A673 (cell line): ENCODE data around the gene IFT172. TPM values are rescaled to one million over a fixed set of nuclear protein-coding genes. Genes with fewer than 3 reads are reported as not detected.
A peak's percentile ranks its signal among the peaks of the same experiment; 100 is the strongest.

Experiments used
- BruUV-seq: library from RNA; stranded (reverse); fragments of 400-500 nt; replicated peaks from 2 replicates; lab custom pipeline; 2021; lab: Mats Ljungman, UMichigan
- CTCF ChIA-PET: fragments of 300-600 bp; sonication (Branson Sonifier 250); formaldehyde crosslinking; loops from one replicate; lab custom pipeline; 2022; ENCODE audit warnings: antibody characterized with exemption; lab: Charles Lee
- POLR2A ChIA-PET: fragments of 300-600 bp; sonication (Branson Sonifier 250); formaldehyde crosslinking; loops from one replicate; lab custom pipeline; 2022; ENCODE audit warnings: antibody characterized with exemption; ENCODE audit not compliant: low non-redundant PET; lab: Charles Lee
- DNase-seq: peaks from one replicate; pipeline ENCODE4 v3.0.0-alpha.2; 2015; ENCODE audit warnings: low spot score
- H3K27ac ChIP-seq: fragments of 200-600 bp; sonication (generic); 2 replicates; pipeline ENCODE4 v1.5.1; 2016; ENCODE audit warnings: mixed run types, low read depth, mild to moderate bottlenecking, mixed read lengths, antibody characterized with exemption, low read length; ENCODE audit not compliant: poor library complexity, severe bottlenecking
- H3K27me3 ChIP-seq: fragments of 200-600 bp; sonication (generic); replicated peaks from 2 replicates; pipeline ENCODE4 v1.6.1; 2017; ENCODE audit warnings: mixed run types, low read depth, mild to moderate bottlenecking, mixed read lengths, antibody characterized with exemption, low read length; ENCODE audit not compliant: insufficient read depth, poor library complexity
- H3K36me3 ChIP-seq: fragments of 200-600 bp; sonication (generic); 2 replicates; pipeline ENCODE4 v1.6.1; 2016; ENCODE audit warnings: mixed run types, mild to moderate bottlenecking, mixed read lengths, antibody characterized with exemption, low read length; ENCODE audit not compliant: insufficient read depth, poor library complexity, severe bottlenecking
- H3K4me1 ChIP-seq: fragments of 200-600 bp; sonication (generic); 2 replicates; pipeline ENCODE4 v1.6.1; 2017; ENCODE audit warnings: mixed run types, mild to moderate bottlenecking, mixed read lengths, antibody characterized with exemption, low read length; ENCODE audit not compliant: insufficient read depth, poor library complexity, severe bottlenecking
- H3K4me3 ChIP-seq: fragments of 200-600 bp; sonication (generic); 2 replicates; pipeline ENCODE4 v1.5.1; 2016; ENCODE audit warnings: low read depth, mixed run types, mild to moderate bottlenecking, mixed read lengths, low read length; ENCODE audit not compliant: poor library complexity, severe bottlenecking
- H3K9me3 ChIP-seq: fragments of 200-600 bp; sonication (generic); 2 replicates; pipeline ENCODE4 v1.6.1; 2016; ENCODE audit warnings: mixed run types, low read depth, mild to moderate bottlenecking, mixed read lengths, antibody characterized with exemption, low read length; ENCODE audit not compliant: poor library complexity, severe bottlenecking
- CTCF ChIP-seq: fragments of 300-800, 200-600 bp; sonication (generic); conservative IDR thresholded peaks from 2 replicates; pipeline ENCODE4 v1.5.1; 2017; ENCODE audit warnings: low read depth, mild to moderate bottlenecking, antibody characterized with exemption, low read length, moderate library complexity, mixed read lengths
- EZH2 ChIP-seq: fragments of 200-600 bp; sonication (generic); IDR thresholded peaks from 2 replicates; pipeline ENCODE4 v1.6.1; 2017; ENCODE audit warnings: borderline replicate concordance, low read depth, mild to moderate bottlenecking, mixed read lengths, antibody characterized with exemption, low read length; ENCODE audit not compliant: poor library complexity, severe bottlenecking
- intact Hi-C: fragments of 100-400 bp; cut with micrococcal nuclease; formaldehyde crosslinking; loops from one replicate; pipeline ENCODE4 v1.10.0; 2022; ENCODE audit not compliant: unreplicated experiment
- total RNA-seq: library from RNA; stranded (reverse); gene quantifications from 2 replicates; pipeline ENCODE4 v1.2.3, GENCODE V29; 2021

IFT172 gene
- total RNA-seq, 1 experiment from 2014 or later, result 42.2 TPM

GRCh38 chr2:27409321-27410073, 80.0 kb downstream of the IFT172 start, which contains the start of gene PPM1G:
Gene PPM1G (minus strand): TSS chr2:27409591. CDS start chr2:27409422, 169 bp downstream.
- no TSS peak for BruUV-seq
- DNase-seq, result peak; percentile 96
- Histone ChIP-seq H3K4me3 (peak within 1 kb of the TSS; percentile 100), H3K27ac (peak within 1 kb of the TSS; percentile 92), H3K27me3 (no peaks in the 10 kb centered on the region), H3K9me3 (no peaks in the 10 kb centered on the region), H3K36me3 (peaks cover 13% of the 10 kb centered on the region), H3K4me1 (peaks cover 11% of the 10 kb centered on the region)
- TF ChIP-seq CTCF (no peak), EZH2 (no peak)
- intact Hi-C loops, result loop anchor here (2.0 to 10.0 kb wide), 2 partner anchors 79 to 255 kb away; partner anchors contain the start of genes IFT172, SLC4A1AP and SUPT7L
- ChIA-PET CTCF (interaction anchor here (0.7 to 1.7 kb wide), 4 partner anchors 19 to 274 kb away, joined by 3 to 5 read pairs (median 4); partner anchors contain the start of gene NRBP1), POLR2A (interaction anchor here (0.6 kb wide), 3 partner anchors 15 to 116 kb away, joined by 4 to 6 read pairs (median 6); no protein-coding TSS in a partner anchor)

- peak overlapping the region; percentile 100 for H3K4me3 ChIP-seq
- peak; percentile 29 for DNase-seq
- ChIA-PET CTCF (interaction anchor here (0.6 to 1.7 kb wide), 5 partner anchors 14 to 275 kb away, joined by 3 to 6 read pairs (median 4); partner anchors contain the start of gene NRBP1), POLR2A (interaction anchor here (0.6 kb wide), 1 partner anchor 161 kb away, joined by 3 read pairs; no protein-coding TSS in a partner anchor)
- H3K27me3 ChIP-seq, result no peaks in the 10 kb centered on the region
- TF ChIP-seq CTCF, result no peak
- TF ChIP-seq EZH2, result no peak
- no peaks in the 10 kb centered on the region for H3K9me3 ChIP-seq
- H3K4me1 ChIP-seq, result peaks cover 11% of the 10 kb centered on the region
- H3K27ac ChIP-seq, result peak overlapping the region; percentile 92
- intact Hi-C loops, result loop anchor here (2.0 to 10.0 kb wide), 2 partner anchors 80 to 256 kb away; partner anchors contain the start of genes IFT172, SLC4A1AP and SUPT7L
- BruUV-seq, result no TSS peak
- peaks cover 13% of the 10 kb centered on the region for H3K36me3 ChIP-seq
Measured at GRCh38 chr2:27408601-27409320, 80.8 kb downstream of the IFT172 start.
